GM23338 (cell line): ENCODE results near the gene SYNGR3. TPM values are rescaled to one million over a fixed set of nuclear protein-coding genes. Genes with fewer than 3 reads are reported as not detected.

Experiments used
- ATAC-seq: fragments of 200-7000 bp; cut with Tn5 transposase; 3 replicates; pipeline ENCODE4 v1.9.1; 2020
- DNase-seq: peaks from one replicate; pipeline ENCODE4 v3.0.0-alpha.2; 2015; ENCODE audit warnings: low spot score
- H2AFZ ChIP-seq: fragments of 200-600 bp; sonication (generic); 2 replicates; pipeline ENCODE4 v1.8.0; 2016; ENCODE audit warnings: antibody characterized with exemption, mild to moderate bottlenecking, moderate library complexity
- H3F3A ChIP-seq: fragments of 200-600 bp; sonication (generic); replicated peaks from 2 replicates; pipeline ENCODE4 v1.8.0; 2017; ENCODE audit warnings: antibody characterized with exemption, mixed run types, low read depth
- H3K27ac ChIP-seq: fragments of 200-600 bp; sonication (generic); 2 replicates; pipeline ENCODE4 v1.6.1; 2016; ENCODE audit warnings: low read depth
- H3K27me3 ChIP-seq: fragments of 200-600 bp; sonication (generic); 2 replicates; pipeline ENCODE4 v1.8.0; 2016; ENCODE audit warnings: mild to moderate bottlenecking, mixed run types, moderate library complexity; ENCODE audit not compliant: insufficient read depth
- H3K36me3 ChIP-seq: fragments of 200-600 bp; sonication (generic); 2 replicates; pipeline ENCODE4 v1.8.0; 2016; ENCODE audit warnings: mild to moderate bottlenecking; ENCODE audit not compliant: insufficient read depth
- H3K4me1 ChIP-seq: fragments of 200-600 bp; sonication (generic); 2 replicates; pipeline ENCODE4 v1.8.0; 2016; ENCODE audit warnings: mild to moderate bottlenecking, moderate library complexity; ENCODE audit not compliant: insufficient read depth
- H3K4me2 ChIP-seq: fragments of 200-600 bp; sonication (generic); 2 replicates; pipeline ENCODE4 v1.7.1; 2017; ENCODE audit warnings: mixed run types
- H3K4me3 ChIP-seq: fragments of 200-600 bp; sonication (generic); 2 replicates; pipeline ENCODE4 v1.6.1; 2016; ENCODE audit warnings: mixed run types
- H3K79me2 ChIP-seq: fragments of 200-600 bp; sonication (generic); replicated peaks from 2 replicates; pipeline ENCODE4 v1.8.0; 2017; ENCODE audit warnings: mild to moderate bottlenecking; ENCODE audit not compliant: insufficient read depth
- H3K9me2 ChIP-seq: fragments of 200-600 bp; sonication (generic); 2 replicates; pipeline ENCODE4 v1.8.0; 2017; ENCODE audit not compliant: insufficient read depth
- H4K20me1 ChIP-seq: fragments of 200-600 bp; sonication (generic); replicated peaks from 2 replicates; pipeline ENCODE4 v1.8.0; 2017; ENCODE audit warnings: mild to moderate bottlenecking; ENCODE audit not compliant: insufficient read depth
- H3K27ac Mint-ChIP-seq: 2 replicates; pipeline ENCODE4 v1.8.0; 2020; ENCODE audit warnings: inconsistent platforms, mild to moderate bottlenecking, moderate library complexity, mixed read lengths
- H3K27me3 Mint-ChIP-seq: 3 replicates; pipeline ENCODE4 v1.8.0; 2022; ENCODE audit warnings: low read depth, mild to moderate bottlenecking, moderate library complexity, mixed read lengths, inconsistent platforms; ENCODE audit not compliant: insufficient read depth, poor library complexity
- H3K36me3 Mint-ChIP-seq: 3 replicates; pipeline ENCODE4 v1.8.0; 2021; ENCODE audit warnings: low read depth, mild to moderate bottlenecking, inconsistent platforms, moderate library complexity, mixed read lengths
- H3K4me1 Mint-ChIP-seq: 3 replicates; pipeline ENCODE4 v1.8.0; 2020; ENCODE audit warnings: mild to moderate bottlenecking, inconsistent platforms, mixed read lengths
- H3K4me3 Mint-ChIP-seq: 3 replicates; pipeline ENCODE4 v1.8.0; 2021; ENCODE audit warnings: moderate library complexity, mild to moderate bottlenecking, inconsistent platforms, mixed read lengths
- H3K9me3 Mint-ChIP-seq: 3 replicates; pipeline ENCODE4 v1.8.0; 2020; ENCODE audit warnings: moderate library complexity, mild to moderate bottlenecking, inconsistent platforms, mixed read lengths
- CREB1 ChIP-seq: fragments of 250-450 bp; sonication (Bioruptor Pico); IDR thresholded peaks from 2 replicates; pipeline ENCODE4 v1.5.0; 2020; ENCODE audit warnings: low read depth, mild to moderate bottlenecking, moderate library complexity
- ETS1 ChIP-seq: IDR thresholded peaks from 2 replicates; pipeline ENCODE4 v1.6.1; 2016; ENCODE audit warnings: antibody characterized with exemption
- POLR2AphosphoS5 ChIP-seq: IDR thresholded peaks from 2 replicates; pipeline ENCODE4 v1.6.1; 2016; ENCODE audit warnings: antibody characterized with exemption, low read depth
- ZNF462 ChIP-seq: fragments of 250-450 bp; sonication (Bioruptor Pico); IDR thresholded peaks from 2 replicates; pipeline ENCODE4 v1.5.0; 2020; ENCODE audit warnings: mild to moderate bottlenecking, moderate library complexity
- polyA plus RNA-seq: library from polyadenylated mRNA; unstranded; fragments of >200 nt; fragmentation: Nextera tagmentation; extraction: Ambion mirVana; gene quantifications from 2 replicates; pipeline ENCODE4 v1.2.1, GENCODE V29; 2016
- total RNA-seq: library from RNA; depleted of rRNA; stranded (reverse); fragments of >200 nt; shearing (Covaris generic); gene quantifications from 2 replicates; pipeline ENCODE4 v1.2.3, GENCODE V29; 2014

SYNGR3 gene
- total and polyA plus RNA-seq, 2 experiments from 2014 or later = 45.4 to 77.7 TPM

- Mint-ChIP-seq H3K4me1 (no peaks in the 10 kb centered on the region; the same call in 2 of the 3 replicates), H3K36me3 (no peaks in the 10 kb centered on the region), H3K27me3 (peaks cover 3% of the 10 kb centered on the region), H3K9me3 (no peaks in the 10 kb centered on the region), H3K27ac (no peak overlapping the region), H3K4me3 (no peak overlapping the region)
- no peaks in the 10 kb centered on the region for H3K9me2 ChIP-seq
- no peaks in the 10 kb centered on the region for H3K36me3 ChIP-seq
- no peak for DNase-seq
- H3K4me3 ChIP-seq = no peak overlapping the region
- no peaks in the 10 kb centered on the region for H3K27me3 ChIP-seq
- H3K27ac ChIP-seq = no peak overlapping the region
- H3K4me2 ChIP-seq = no peak overlapping the region
- no peaks in the 10 kb centered on the region for H3K79me2 ChIP-seq
- no peak for TF ChIP-seq ZNF462 (CRISPR knock-in tag)
- H4K20me1 ChIP-seq = no peaks in the 10 kb centered on the region
- H3F3A ChIP-seq = no peaks in the 10 kb centered on the region
- H2AFZ ChIP-seq = no peak overlapping the region
- ATAC-seq = no peak
- H3K4me1 ChIP-seq = no peaks in the 10 kb centered on the region
Measured at GRCh38 chr16:1950047-1950446, 39.7 kb upstream of the SYNGR3 start.

GRCh38 chr16:1950559-1950958 is 39.2 kb upstream of the SYNGR3 start:
- Histone ChIP-seq H2AFZ (no peak overlapping the region), H3K27ac (no peak overlapping the region), H3K4me1 (no peaks in the 10 kb centered on the region), H3K4me3 (no peak overlapping the region), H3F3A (no peaks in the 10 kb centered on the region), H3K36me3 (no peaks in the 10 kb centered on the region), H3K27me3 (no peaks in the 10 kb centered on the region), H4K20me1 (no peaks in the 10 kb centered on the region), H3K9me2 (no peaks in the 10 kb centered on the region), H3K4me2 (no peak overlapping the region), H3K79me2 (no peaks in the 10 kb centered on the region)
- no peaks in the 10 kb centered on the region for H3K36me3 Mint-ChIP-seq
- DNase-seq (no peak), ATAC-seq (no peak)
- H3K9me3 Mint-ChIP-seq = no peaks in the 10 kb centered on the region
- no peaks in the 10 kb centered on the region; the same call in 2 of the 3 replicates for H3K4me1 Mint-ChIP-seq
- H3K27ac Mint-ChIP-seq = no peak overlapping the region
- H3K4me3 Mint-ChIP-seq = no peak overlapping the region
- peaks cover 3% of the 10 kb centered on the region for H3K27me3 Mint-ChIP-seq
- TF ChIP-seq POLR2AphosphoS5 = no peak
- TF ChIP-seq ETS1 = no peak
- TF ChIP-seq ZNF462 (CRISPR knock-in tag) = no peak
- TF ChIP-seq CREB1 = no peak
